ENCODE data around the gene C9orf78.
A peak's percentile ranks its signal among the peaks of the same experiment; 100 is the strongest.

Gene C9orf78

DNA sequence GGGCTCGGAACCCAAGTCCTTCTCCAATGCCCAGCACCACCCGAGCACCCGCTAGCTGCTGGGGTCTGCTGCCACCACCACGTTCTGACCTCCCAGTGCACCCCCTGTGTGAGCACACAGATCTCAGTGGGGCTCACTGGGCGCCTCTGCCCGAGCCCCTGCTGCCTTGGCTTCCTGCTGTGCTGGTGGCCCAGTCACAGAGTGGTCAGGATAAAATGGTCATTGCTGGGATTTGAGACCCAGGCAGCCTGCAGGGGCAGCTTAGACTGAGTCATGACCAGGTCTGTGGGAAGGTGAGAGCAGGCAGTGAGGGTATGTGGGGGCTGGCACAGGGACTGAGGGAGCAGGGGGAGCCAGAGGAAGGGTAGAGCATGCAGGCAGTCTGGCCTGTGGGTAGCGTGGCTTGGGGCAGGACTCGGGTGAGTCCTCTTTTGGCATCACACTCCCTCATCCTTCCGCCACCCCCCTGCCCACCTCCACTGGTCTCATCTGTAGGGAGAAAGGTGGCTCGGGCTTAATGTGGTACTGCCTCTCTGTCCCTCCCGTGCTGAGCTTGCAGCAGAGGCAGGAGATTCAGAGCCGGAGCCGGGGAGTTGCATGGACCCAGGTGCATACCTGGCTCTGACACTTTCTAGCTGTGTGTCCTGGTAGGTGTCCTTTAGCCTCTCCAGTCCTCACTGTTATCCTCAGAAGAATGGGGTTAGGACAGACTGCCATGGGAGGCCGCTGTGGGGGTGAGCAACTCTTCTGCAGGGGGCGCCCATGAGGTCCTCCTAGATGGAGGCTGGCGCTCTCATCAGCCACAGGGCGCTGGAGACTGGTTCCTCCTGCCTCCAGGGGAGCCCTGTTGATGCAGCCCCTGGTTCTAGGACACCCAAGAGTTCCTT is 32.3 kb upstream of the C9orf78 start:
- DNase-seq = peak in 1 of 2 experiments; percentile 22

DNA sequence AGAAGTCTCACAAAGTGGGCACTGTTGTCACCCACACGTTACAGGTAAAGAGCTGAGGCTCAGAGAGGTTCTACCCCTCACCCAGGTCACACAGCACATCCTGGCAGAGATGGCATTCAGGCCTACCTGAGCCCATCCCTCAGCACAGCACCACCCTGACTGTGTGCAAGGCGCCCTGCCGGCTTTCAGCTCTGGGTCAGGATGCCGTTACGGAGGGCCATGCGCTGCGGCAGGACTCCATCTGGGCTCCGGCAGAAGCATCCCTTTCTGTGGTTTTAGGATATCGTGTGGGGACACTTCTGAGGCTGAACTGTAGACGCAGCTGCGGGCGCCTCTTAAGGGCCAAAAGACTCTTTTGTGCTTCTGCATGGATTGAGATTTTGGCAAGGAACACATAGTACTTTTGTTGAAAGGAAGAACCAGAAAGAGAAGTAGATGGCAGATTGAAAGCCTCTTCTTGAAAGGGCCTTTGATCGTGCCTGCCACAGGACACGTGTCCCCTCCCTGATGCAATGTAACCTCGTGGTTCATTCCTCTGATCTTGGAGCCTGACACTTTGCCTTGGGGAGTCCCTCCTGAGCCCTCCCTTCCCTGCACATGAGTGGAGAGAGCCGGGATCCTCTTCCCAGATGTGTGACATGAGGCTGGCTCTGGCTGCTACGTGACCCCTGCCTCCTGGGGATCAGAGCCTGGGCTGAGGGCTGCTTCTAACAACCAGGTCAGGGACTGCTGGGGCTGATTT is 31.5 kb upstream of the C9orf78 start:
- peak in 1 of 2 experiments; percentile 54 for DNase-seq

DNA sequence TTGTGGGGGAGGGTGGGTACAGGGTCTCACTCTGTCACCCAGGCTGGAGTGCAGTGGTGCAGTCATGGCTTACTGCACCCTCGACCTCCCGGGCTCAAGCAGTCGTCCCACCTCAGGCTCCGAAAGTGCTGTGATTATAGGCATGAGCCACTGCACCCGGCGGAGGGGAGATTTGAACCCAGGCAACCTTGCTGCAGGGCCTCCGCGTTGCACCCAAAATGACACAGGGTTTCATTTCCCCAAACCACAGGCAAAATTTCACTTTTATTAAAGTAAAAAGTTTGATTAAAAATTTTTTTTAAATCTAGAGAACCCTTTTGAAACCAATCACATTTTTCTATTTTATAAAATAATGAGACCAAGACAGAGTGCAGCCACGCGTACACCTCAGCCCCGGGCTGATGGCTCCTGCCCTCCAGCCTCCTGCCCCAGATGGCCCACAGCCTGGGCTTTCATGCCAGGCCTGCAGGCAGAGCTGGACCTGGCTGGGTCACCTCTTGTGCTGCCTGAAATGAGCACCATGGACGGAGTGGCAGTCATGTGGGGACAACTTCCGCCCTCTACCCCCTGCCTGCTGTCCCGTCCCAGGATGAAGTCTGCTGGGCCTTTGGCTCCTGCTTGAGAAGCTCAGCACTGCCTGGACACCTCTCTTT is 30.7 kb upstream of the C9orf78 start:
- DNase-seq = no peak

DNA sequence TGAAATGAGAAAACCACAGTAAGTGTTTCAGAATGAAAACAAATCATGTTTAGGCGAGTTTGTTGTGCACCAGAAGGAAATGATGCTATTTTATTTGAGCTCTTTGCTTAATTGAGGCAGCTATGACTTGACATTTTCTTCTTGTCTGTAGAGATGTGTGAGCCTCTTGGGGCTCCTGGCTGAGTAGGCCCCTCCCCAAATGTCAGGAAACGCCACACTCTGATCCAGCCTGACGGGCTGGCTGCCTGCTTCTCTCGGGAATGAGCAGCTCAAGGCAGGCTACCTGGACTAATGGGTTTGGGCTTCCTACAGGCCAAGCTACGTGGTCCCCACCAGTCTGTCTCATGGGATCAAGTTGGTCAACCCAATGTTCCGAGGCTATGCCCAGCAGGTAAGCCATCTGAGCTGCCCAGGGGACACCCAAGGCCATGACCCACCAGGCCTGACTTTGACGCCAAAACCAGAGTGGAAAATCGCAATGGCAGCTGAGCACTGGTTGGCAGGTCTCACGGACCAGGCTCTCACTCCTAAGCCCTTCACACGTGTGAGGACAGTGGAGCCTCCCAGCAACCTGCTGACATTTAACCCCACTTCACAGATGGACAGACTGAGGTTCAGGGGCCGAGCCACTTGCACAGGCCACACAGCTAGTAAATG is 30.0 kb upstream of the C9orf78 start:
- no peak for DNase-seq

DNA sequence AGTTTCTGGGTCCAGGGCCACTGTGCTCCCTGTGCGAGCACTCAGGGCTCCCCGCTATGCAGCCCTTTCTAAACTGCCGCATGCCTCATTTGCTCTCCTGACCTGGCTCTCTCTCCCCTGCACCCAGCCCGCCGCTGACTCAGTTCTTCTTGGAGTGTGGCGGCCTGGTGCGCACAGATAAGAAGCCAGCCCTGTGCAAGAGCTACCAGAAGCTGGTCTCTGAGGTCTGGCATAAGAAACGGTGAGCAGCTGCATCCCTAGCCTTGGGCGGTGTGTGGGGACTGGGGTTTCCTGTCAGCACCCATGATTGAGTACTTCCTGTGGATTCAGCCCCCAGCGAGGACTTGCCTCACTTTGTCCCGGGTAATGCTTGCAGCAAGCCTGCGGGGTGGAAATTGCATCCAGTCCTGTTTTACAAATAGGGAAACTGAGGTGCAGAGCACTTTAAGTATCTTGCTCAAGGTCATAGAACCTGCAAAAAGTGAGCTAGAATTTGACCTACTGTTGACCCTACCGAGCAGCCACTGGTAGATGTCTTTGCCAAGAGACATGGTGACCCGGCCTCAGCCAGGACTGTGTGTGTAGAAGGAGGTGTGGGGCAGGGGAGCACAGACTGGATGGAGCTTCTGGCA is 28.1 kb upstream of the C9orf78 start:
- DNase-seq = peak; percentile 45 to 56

DNA sequence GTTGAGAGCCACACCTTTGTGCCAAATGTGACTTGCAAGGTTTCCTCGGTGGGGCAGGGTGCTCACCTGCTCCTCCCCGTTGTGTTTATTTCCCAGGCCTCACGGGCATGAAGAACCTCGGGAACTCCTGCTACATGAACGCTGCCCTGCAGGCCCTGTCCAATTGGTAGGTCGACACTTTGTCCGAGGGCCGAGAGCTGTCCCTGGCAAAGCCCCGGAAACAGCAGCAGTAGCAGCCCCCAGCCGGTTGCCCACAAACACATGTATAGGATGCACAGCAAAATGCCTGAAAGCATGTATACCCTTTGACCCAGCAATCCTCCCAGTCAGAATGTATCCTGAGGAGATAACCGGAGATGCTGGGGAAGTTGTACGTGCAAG is 26.4 kb upstream of the C9orf78 start:
- DNase-seq = no peak

DNA sequence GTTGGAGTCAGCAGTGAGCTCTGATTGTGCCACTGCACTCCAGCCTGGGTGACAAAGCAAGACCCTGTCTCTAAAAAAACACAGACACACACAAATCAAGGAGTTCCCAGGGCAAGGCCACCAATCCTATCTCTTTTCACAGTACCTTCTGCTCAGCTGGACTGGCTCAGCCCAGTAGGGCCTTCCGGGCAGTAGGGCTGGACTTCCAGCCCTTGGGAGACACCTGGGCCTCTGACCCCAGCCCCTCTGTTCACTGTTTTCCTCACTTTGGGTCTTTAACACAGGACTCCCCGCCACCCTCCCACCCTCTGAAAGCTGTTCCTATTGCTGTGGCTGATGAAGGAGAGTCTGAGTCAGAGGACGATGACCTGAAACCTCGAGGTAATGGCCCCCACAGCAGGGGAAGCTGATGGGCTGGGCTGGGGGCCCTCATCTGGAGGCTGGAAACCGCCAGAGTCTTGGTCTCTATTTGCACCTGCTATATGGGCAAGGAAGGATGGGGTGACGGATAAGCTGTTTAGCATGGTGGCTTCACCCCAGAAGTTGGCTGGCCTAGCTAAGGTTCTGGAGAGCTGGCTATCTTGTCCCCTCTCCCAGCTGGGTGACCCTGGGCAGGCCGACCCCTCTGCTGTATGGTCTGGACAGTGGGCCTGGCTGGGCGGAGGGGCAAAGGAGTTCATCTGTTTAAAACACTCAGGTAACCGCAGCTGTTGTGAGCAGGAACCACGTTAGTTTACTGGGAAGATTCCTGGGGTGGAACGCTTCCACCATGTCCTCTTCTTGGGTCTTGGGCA is 25.8 kb upstream of the C9orf78 start:
- no peak for DNase-seq

DNA sequence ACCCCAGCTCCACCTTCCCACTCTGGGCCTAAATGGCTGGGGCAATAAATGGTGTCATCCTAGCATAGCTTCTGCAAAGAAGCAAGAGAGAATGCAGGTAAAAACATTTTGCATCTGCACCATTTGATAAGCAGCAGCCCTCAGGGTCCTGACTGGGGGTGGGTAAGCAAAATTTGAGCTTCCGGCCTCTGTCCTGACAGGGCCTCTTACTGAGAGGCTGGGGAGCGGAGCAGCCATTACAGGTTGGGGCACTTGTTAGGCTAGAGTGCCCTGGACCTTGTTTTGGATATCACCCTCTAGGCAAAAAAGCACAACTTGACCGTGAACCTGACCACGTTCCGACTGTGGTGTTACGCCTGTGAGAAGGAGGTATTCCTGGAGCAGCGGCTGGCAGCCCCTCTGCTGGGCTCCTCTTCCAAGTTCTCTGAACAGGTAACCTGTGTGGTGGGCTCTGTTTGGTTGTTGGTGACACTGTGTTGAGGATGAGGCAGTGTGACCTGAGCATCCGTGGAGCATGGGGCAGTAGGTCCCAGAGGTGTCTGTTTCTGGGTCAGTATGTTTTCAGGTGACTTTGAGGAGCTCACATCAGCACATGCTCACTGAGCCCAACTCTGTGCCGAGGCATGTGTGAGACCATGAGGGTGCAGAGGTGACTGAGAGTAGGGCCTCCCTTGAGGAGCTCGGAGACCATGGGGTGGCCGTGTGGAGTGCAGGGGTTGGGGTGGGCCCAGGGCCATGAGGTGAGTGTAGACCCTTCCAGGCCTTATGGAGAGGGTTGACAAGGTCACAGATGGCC is 23.3 kb upstream of the C9orf78 start:
- DNase-seq = no peak

DNA sequence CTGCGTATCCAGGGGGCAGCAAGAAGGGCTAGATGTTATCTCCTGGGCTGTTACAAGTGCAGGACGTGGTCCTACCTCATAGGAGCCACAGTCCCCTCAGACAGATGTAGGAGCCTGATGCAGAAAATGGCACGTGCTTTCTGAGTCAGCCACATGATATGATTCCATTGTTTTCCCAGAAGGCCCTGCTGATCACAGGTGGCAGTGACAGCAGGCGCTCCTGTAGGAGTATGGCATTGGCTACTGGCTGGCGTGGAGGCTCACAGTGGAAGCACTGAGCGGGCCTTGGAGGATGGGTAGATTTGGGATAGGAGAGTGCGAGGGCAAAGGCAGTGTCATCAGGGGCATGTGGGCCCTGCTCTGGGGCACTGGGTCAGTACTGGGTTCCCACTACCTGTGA is 22.1 kb upstream of the C9orf78 start:
- no peak for DNase-seq

DNA sequence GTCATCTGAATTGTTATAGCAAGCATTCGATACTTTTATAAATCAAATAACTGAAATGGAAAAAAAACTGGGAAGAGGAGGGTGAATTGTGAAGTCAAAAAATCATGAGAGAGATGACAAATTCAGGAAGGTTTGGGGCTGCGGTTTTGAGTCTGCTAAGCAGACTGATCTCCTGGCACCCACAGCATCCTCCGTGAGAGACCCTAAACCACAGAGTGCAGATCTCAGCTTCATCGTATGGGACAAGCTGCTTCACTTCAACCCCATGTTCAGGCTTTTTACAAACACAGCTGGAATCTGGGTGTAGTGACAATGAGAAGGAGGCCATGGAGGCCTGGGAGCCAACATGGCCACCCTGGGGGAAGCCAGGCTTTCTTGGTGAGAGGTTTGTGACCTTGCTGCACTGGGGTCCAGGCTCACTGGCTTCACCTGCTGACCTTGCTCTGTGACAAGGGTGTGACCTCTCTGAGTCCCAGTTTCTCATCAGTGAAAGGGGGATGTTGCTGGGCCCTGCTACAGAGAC is 19.6 kb upstream of the C9orf78 start:
- no peak for DNase-seq

DNA sequence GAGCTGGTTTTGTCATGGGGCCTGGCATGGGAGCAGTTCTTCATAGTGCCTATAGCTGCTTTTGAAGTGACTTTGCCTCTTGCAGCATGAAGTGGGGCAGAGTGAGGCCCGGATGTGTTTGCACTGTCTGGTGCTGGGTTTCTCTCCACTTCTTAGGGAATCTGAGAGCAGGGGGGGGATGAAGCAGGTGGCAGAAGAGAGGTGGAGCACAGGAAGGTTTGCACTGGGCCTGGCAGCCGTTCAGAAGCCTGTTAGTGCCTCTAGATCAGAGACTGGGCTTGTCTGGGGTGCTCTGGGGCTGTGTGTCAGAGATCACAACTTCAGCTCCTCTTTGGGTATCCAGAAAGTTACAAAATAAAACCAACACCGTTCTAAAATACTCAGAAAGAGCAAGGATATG is 18.5 kb upstream of the C9orf78 start:
- DNase-seq = no peak

DNA sequence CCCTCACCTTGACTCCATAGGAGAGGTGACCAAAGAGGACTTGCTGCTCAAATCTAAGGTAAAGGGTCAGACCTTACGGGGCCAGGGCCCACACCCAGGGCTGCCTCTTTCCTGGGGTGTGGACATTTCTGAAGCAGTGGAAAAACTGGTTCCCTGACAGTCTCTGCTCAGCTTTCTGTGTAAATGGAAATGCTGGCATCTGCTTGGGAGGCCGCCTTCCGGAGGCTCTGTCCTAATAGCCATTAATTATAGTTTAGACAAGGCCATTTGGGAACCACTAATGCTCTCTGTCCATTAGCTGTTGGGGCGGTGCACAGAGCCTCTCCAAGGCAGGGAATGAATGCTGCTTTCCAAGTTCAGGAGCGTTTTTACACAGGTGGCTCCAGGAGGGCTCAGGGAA is 17.5 kb upstream of the C9orf78 start:
- no peak for DNase-seq

DNA sequence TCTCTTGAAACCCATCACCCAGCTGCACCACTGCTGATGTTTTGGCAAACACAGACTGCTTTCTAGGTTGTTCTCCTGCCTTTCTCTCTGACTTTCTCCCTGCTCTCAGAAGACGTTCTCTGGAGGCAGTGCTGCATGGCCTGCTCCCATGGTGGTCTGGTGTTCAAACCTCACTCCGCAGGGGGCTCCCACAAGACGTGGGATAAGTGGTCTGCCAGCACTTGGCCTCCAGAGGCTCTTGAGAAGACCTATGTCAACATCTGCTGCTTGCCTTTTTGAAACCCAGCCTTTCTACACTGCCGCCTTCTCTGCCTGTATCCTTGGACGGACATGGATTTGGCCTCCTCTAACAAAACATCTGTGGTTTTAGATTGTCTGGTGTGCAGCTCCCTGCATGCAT is 16.7 kb upstream of the C9orf78 start:
- DNase-seq = no peak

DNA sequence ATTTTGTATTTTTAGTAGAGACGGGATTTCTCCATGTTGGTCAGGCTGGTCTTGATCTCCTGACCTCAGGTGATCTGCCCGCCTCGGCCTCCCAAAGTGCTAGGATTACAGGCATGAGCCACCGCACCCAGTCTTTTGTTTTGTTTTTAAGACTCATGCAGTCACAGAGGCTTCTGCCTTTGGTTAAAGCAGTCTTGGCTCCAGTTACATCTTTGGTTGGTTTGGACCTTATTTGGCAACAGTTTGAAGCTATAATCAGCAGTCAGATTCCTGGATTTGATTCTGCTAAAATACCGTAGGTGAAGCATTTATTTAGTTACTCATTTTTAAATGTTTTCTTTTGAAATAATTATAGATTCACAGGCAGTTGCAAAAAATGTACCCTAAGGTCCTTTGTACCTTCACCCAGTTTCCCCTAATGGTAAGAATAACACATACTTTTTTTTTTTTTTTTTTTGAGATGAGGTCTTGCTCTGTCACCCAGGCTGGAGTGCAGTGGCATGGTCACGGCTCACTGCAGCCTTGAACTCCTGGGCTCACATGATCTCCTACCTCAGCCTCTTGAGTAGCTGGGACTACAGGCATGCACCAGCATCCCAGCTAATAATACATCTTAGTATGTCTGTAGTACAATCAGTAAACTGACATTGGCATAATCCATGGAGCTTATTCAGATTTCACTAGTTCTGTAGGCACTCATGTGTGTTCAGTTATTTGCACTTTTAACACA is 15.9 kb upstream of the C9orf78 start:
- no peak for DNase-seq

DNA sequence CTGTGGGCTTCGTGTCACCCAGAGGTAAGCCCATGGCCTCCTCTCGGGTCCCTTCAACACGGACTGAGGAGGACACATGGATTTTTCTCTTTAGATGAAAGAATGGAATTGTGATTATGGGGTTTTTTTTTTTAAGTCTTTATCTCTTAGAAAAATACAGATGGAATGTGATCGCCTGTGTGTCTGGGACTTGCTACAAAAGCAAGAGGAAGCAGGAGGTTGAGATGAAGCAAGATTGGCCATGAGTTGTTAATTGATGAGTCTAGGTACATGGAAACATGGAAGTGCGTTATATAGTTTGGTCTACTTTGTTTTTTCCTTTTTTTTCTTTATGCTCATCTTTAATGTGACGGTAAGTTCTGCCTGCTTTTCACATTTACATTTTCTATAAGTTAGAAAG is 14.8 kb upstream of the C9orf78 start:
- DNase-seq = no peak

DNA sequence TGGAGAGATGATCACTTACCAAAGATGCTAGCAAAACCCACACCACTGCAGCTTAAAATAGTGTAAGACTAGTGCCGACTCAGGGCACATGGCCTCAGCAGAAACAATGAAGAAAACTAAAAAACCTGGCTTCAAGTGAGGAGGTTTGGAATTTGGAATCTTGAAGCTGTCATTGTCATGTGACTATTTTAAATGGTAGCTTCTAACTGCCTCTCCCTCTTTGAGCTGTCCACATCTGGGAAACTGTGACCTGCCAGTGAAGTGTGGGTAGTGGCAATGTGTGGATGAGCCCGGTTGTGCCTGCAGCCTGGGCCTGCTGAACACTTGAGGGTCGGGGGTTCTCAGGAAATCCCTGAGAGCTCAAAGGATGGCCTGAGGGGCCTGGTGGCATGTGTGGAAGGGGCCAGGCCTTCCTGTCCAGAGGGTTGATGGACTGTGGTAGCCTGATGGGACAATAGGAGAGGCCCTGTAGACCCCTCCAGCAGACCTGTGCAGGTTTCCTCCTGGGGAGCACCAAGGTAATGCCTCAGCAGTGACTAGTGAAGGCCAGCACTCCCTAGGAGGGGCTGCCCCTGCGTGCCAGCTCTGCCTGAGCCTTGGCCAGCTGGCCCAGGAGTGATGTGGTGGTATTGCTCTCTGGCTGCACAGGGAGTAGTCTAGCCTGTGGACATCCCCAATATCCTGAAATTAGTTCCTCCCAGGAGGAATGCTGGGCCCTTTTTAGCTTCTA is 13.8 kb upstream of the C9orf78 start:
- no peak for DNase-seq

DNA sequence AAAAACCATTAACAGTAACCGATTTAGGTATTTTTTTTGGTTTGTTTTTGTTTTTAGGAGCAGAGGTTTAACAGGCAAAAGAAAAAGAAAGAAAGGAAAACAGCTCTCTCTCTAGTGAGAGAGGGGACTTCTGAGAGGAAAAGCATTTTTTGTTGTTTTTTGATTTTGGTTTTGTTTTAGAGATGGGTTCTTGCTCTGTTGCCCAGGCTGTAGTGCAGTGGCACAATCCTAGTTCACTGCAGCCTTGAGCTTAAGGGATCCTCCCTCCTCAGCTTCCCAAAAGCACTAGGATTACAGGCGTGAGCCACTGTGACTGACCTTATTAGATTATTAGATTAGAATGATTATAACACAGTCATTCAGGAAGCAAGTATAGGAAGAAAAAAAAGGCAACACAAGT is 10.3 kb upstream of the C9orf78 start:
- no peak for DNase-seq

DNA sequence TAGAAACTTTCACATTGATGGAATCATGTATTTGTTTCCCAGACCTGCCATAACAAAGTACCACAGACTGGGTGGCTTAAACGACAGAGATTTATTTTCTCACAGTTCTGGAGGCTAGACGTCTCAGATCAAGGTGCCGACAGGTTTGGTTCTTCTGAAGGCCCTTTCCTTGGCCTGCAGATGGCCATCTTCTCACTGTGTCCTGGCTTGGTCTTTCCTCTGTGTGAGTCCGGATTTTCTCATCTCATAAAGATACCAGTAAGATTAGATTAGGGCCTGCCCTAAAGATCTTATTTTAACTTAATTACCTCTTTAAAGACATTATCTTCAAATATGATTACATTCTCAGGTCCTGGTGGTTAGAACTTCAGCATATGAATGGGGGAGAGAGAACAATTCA is 6.0 kb upstream of the C9orf78 start:
- no peak for DNase-seq

DNA sequence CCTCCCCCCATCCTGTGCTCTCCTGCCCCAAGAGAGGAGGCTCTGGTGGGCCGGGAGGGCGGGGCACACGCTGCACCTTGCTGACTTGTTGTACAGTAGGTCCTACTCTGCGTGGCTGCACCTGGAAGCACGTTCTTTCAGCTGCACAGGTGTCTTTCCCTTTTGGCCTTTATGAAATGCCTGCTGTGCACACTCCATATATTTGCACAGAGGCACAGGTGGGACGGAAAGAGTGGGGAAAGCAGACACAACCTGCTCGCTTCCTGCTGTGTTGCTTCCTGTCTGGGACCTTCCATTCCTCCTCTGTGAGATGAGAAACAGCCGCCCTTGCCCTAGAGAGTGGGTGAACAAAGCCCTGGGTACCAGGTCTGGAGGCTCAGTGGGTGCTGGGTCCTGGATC is 5.0 kb upstream of the C9orf78 start:
- DNase-seq = no peak
